HUES64 (cell line): ENCODE data around the gene UGCG.
"Not testable (repeated sequence)": the region's sequence is repeated elsewhere in the genome, so short reads cannot be mapped to it uniquely, and the experiment has no call there.

Experiments used
- H3K27ac ChIP-seq: 2 replicates; pipeline ENCODE4 v1.7.0; 2013; ENCODE audit warnings: low read depth, low read length, inconsistent platforms
- H3K27me3 ChIP-seq: 2 replicates; pipeline ENCODE4 v1.6.1; 2013; ENCODE audit warnings: mild to moderate bottlenecking, low read length; ENCODE audit not compliant: insufficient read depth
- H3K36me3 ChIP-seq: 2 replicates; pipeline ENCODE4 v1.6.1; 2013; ENCODE audit warnings: mild to moderate bottlenecking, low read length; ENCODE audit not compliant: insufficient read depth
- H3K4me1 ChIP-seq: 2 replicates; pipeline ENCODE4 v1.6.1; 2013; ENCODE audit warnings: mild to moderate bottlenecking, low read length, moderate library complexity; ENCODE audit not compliant: insufficient read depth
- H3K4me3 ChIP-seq: 2 replicates; pipeline ENCODE4 v1.5.1; 2013; ENCODE audit warnings: mild to moderate bottlenecking, low read length, moderate library complexity
- H3K9ac ChIP-seq: 2 replicates; pipeline ENCODE4 v1.6.1; 2013; ENCODE audit warnings: mild to moderate bottlenecking, low read depth, low read length
- H3K9me3 ChIP-seq: 2 replicates; pipeline ENCODE4 v1.6.1; 2013; ENCODE audit warnings: low read depth, low read length; ENCODE audit not compliant: insufficient read depth
- WGBS: fragments of 150-250, 120-280 bp; methylation state at CpG from one replicate; pipeline ENCODE4 v1.1.7; 2013; ENCODE audit warnings: missing lambda C conversion rate; 5-methylcytosine and 5-hydroxymethylcytosine counted together

Gene UGCG

DNA sequence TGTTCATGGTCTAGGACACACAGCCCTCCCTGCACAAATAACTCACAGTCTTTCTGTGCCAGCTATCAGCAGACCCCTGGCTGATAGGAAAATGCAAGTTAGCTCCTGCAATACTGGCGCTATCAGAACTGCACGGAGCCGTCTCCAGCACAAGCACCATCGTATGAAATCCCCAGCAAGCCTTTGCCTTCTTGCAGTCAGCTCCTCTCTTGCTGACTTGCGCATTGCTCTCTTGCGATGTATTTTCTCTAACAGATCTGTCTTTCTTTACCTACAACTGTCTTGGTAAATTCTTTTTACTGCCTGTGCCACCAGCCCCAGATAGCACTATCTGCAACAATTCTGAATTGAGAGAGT lies 25.1 kb upstream of the UGCG start:
- H3K4me3 ChIP-seq, result no peak overlapping the region
- no peaks in the 10 kb centered on the region for H3K36me3 ChIP-seq
- peaks cover 4% of the 10 kb centered on the region; the same call in 1 of the 2 replicates for H3K9me3 ChIP-seq
- H3K27ac ChIP-seq, result no peak overlapping the region
- no peaks in the 10 kb centered on the region for H3K27me3 ChIP-seq
- no peak overlapping the region for H3K9ac ChIP-seq
- H3K4me1 ChIP-seq, result peaks cover 10% of the 10 kb centered on the region
- WGBS, result 86% methylated on average over 6 of the region's 6 CpGs

DNA sequence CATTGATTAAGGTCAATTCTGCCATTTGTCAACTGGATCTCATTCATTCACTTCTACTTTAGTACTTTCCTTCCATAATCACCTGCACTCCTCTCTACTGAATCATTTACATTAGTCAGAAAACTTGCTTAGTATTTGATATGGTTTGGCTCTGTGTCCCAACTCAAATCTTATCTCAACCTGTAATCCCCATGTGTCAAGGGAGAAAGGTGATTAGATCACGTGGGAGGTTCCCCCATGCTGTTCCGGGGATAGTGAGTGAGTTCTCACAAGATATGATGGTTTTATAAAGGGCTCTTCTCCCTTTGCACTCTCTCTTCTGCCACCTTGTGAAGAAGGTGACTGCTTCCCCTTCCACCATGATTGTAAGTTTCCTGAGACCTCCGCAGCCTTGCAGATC lies 23.7 kb upstream of the UGCG start:
- H3K9ac ChIP-seq, result no peak overlapping the region
- peaks cover 12% of the 10 kb centered on the region for H3K4me1 ChIP-seq
- no peak overlapping the region for H3K4me3 ChIP-seq
- H3K27me3 ChIP-seq, result no peaks in the 10 kb centered on the region
- 71% methylated on average over 3 of the region's 3 CpGs for WGBS
- H3K36me3 ChIP-seq, result no peaks in the 10 kb centered on the region
- no peak overlapping the region for H3K27ac ChIP-seq
- no peaks in the 10 kb centered on the region for H3K9me3 ChIP-seq

DNA sequence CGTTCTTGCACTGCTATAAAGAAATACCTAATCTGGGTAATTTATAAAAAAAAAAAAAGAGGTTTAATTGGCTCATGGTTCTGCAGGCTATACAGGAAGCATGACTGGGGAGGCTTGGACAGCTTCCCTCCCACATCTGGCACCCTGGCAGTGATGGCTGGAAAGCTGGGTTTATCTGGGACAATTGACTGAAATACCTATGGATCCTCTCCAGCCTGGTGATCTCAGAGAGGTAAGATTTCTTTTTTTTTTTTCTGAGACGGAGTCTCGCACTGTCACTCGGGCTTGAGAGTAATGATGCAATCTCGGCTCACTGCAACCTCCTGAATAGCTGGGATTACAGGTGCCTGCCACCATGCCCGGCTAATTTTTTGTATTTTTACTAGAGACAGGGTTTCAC lies 22.7 kb upstream of the UGCG start:
- Histone ChIP-seq H3K9me3 (no peaks in the 10 kb centered on the region), H3K36me3 (no peaks in the 10 kb centered on the region), H3K4me1 (peaks cover 12% of the 10 kb centered on the region), H3K4me3 (no peak overlapping the region), H3K9ac (no peak overlapping the region), H3K27ac (no peak overlapping the region), H3K27me3 (no peaks in the 10 kb centered on the region)
- 92% methylated on average over 6 of the region's 6 CpGs for WGBS

DNA sequence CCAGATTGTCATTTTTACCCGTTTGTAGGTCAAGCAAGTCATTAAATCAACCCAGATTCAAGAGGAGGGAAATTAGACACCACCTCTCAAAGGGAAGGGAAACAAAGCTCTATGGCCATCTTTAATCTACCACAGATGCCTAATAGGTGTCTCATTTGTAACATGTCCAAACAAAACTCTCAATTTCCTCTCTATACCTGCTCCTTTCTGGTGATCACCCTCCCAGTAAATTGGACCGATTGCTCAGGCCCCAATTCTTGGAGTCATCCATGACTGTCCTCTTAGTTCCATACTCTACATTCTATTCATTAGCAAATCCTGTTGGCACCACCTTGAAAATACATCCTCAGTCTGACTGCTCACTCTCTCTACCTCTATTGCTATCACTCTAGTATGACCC lies 22.1 kb upstream of the UGCG start:
- H3K27me3 ChIP-seq, result no peaks in the 10 kb centered on the region
- 93% methylated on average over 2 of the region's 2 CpGs for WGBS
- H3K36me3 ChIP-seq, result no peaks in the 10 kb centered on the region
- H3K9me3 ChIP-seq, result no peaks in the 10 kb centered on the region
- no peak overlapping the region for H3K27ac ChIP-seq
- H3K9ac ChIP-seq, result no peak overlapping the region
- H3K4me3 ChIP-seq, result no peak overlapping the region
- peaks cover 12% of the 10 kb centered on the region for H3K4me1 ChIP-seq

DNA sequence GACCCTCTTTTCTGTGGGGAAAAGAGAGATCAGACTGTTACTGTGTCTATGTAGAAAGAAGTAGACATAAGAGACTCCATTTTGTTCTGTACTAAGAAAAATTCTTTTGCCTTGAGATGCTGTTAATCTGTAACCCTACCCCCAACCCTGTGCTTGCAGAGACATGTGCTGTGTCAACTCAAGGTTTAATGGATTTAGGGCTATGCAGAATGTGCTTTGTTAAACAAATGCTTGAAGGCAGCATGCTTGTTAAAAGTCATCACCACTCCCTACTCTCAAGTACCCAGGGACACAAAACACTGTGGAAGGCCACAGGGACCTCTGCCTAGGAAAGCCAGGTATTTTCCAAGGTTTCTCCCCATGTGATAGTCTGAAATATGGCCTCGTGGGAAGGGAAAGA lies 21.3 kb upstream of the UGCG start:
- H3K4me3 ChIP-seq, H3K9me3 ChIP-seq, H3K27ac ChIP-seq, H3K36me3 ChIP-seq, H3K27me3 ChIP-seq, H3K9ac ChIP-seq: not testable (repeated sequence)
- H3K4me1 ChIP-seq, result peaks cover 12% of the 10 kb centered on the region
- WGBS, result 58% methylated on average over 1 of the region's 1 CpG

DNA sequence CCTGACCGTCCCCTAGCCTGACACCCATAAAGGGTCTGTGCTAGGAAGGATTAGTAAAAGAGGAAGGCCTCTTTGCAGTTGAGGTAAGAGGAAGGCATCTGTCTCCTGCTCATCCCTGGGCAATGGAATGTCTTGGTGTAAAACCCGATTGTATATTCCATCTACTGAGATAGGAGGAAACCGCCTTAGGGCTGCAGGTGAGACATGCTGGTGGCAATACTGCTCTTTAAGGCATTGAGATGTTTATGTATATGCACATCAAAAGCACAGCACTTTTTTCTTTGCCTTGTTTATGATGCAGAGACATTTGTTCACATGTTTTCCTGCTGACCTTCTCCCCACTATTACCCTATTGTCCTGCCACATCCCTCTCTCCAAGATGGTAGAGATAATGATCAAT lies 20.9 kb upstream of the UGCG start:
- H3K27ac ChIP-seq, H3K4me3 ChIP-seq, H3K9me3 ChIP-seq, H3K27me3 ChIP-seq, H3K36me3 ChIP-seq, H3K9ac ChIP-seq: not testable (repeated sequence)
- peaks cover 12% of the 10 kb centered on the region for H3K4me1 ChIP-seq
- 53% methylated on average over 3 of the region's 3 CpGs for WGBS

DNA sequence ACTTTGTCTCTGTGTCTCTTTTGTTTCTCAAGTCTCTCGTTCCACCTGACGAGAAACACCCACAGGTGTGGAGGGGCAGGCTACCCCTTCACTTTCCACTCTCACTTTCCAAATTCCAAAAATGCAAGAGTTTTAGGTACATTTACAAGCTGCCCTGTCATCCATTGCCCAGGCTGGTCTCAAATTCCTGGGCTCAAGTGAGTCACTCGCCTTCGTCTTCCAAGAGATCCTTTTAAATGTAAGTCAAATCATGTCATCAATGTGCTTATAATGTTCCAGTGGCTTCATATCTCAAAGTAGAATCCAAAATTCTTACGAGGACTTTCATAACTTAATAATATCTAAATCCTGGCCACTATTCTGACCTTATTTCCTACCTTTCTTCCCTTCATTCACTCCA lies 20.4 kb upstream of the UGCG start:
- Histone ChIP-seq H3K4me3 (no peak overlapping the region), H3K27me3 (no peaks in the 10 kb centered on the region), H3K9me3 (no peaks in the 10 kb centered on the region), H3K36me3 (no peaks in the 10 kb centered on the region), H3K4me1 (peaks cover 12% of the 10 kb centered on the region), H3K9ac (no peak overlapping the region), H3K27ac (no peak overlapping the region)
- WGBS, result 88% methylated on average over 5 of the region's 5 CpGs

DNA sequence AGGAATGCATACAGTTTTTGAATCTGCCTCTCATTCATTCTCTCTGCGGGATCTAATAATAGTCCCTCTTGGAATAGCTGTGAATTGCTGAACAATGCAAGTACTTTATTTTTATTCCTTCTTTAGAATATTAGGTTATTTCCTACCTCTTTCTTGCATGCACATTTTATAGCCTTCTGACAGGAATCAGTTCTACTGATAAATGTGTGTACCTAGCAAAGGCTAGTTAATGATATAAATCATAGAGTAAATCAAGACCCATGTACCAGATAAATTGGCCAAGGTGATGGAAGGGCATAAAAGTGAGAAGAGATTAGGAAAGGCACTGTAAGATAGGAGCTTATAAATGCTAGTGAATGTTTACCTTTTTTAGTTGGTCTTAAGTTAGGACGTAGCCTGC lies 19.2 kb upstream of the UGCG start:
- no peaks in the 10 kb centered on the region for H3K36me3 ChIP-seq
- 94% methylated on average over 2 of the region's 2 CpGs for WGBS
- H3K9ac ChIP-seq, result no peak overlapping the region
- no peaks in the 10 kb centered on the region for H3K9me3 ChIP-seq
- H3K4me1 ChIP-seq, result peaks cover 12% of the 10 kb centered on the region
- no peak overlapping the region for H3K4me3 ChIP-seq
- H3K27ac ChIP-seq, result no peak overlapping the region
- no peaks in the 10 kb centered on the region for H3K27me3 ChIP-seq

DNA sequence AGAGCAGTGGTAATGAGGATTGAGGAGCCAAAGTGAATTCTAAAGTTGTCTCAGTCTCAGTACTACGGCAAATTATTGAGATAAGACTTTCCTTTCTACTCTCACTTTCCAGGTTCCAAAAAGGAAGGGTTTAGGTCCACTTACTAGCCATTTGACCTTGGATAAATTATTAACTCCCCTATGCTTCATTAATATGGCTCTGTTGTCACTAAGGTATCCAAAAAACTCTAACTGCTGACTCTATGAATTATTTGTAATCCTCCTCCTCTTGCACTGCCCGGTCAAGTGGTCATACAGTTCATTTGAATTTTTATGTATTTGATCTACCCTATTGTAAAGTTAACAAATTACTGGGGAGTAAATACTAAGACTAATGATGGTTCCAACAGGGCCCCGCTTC lies 17.7 kb upstream of the UGCG start:
- Histone ChIP-seq H3K9me3 (no peaks in the 10 kb centered on the region), H3K4me3 (no peak overlapping the region), H3K4me1 (peaks cover 12% of the 10 kb centered on the region), H3K27ac (no peak overlapping the region), H3K9ac (no peak overlapping the region), H3K36me3 (no peaks in the 10 kb centered on the region), H3K27me3 (no peaks in the 10 kb centered on the region)
- WGBS, result 95% methylated on average over 2 of the region's 3 CpGs

DNA sequence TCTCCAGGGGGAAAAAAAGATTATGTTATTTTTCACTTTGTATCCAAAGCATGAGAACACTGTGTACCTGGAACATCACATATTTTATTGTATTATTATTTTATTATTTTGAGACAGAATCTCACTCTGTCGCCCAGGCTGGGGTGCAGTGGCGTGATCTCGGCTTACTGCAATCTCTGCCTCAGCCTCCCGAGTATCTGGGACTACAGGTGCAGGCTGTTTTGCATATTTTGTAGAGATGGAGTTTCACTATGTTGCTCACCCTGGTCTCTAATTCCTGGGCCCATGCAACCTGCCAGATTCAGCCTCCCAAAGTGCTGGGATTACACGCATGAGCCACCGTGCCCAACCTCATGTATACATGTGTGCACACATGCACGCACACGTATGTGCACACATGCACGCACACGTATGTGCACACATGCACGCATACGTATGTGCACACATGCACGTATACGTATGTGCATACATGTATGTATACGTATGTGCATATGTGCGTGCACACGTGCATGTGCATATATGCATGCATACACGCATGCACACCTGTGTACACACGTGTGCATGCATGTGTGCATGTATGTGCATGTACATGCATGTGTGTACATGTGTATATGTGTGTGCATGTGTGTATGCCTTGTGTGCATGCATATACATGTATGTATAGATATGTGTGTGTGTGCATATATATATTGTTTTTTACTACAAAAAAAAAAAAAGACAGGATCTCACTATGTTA lies 9.5 kb upstream of the UGCG start:
- Histone ChIP-seq H3K9ac (no peak overlapping the region), H3K27me3 (no peaks in the 10 kb centered on the region), H3K4me1 (no peaks in the 10 kb centered on the region), H3K4me3 (no peak overlapping the region), H3K27ac (no peak overlapping the region), H3K9me3 (no peaks in the 10 kb centered on the region), H3K36me3 (no peaks in the 10 kb centered on the region)
- WGBS, result 94% methylated on average over 19 of the region's 19 CpGs

DNA sequence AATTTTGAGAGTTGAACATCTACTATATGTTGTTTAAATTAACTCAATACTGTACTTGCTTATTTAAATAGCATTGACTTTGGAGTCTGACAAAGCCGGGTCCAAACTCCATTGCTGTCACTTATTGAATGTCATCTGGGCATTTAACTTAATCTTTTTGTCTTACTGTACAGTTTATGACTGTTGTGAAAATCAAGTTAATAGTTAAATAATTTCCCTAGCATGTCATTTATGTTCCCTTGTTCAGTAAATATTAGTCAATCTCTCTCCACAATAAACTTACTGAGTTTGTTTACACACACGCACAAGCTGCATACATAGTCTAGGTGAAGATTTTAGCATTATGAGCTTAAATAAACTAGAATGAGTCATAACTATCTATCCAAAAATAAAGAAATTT lies 6.3 kb upstream of the UGCG start:
- no peaks in the 10 kb centered on the region for H3K36me3 ChIP-seq
- WGBS, result 100% methylated on average over 2 of the region's 2 CpGs
- no peak overlapping the region for H3K27ac ChIP-seq
- H3K4me1 ChIP-seq, result no peaks in the 10 kb centered on the region
- H3K9me3 ChIP-seq, result no peaks in the 10 kb centered on the region
- H3K27me3 ChIP-seq, result no peaks in the 10 kb centered on the region
- no peak overlapping the region for H3K9ac ChIP-seq
- no peak overlapping the region for H3K4me3 ChIP-seq

DNA sequence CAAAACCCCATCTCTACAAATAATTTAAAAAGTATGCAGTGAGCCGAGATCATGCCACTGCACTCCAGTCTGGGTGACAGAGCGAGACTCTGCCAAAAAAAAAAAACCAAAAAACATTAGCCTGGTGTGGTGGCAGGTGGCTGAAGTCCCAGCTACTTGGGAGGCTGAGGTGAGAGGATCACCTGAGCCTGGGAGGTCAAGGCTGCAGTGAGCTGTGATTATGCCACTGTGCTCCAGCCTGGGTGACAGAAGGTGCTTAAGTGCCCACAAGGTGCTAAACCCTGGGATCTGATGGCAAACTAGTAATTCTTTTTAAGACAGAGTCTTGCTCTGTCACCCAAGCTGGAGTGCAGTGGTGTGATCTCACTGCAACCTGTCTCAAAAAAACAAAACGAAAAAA lies 5.7 kb upstream of the UGCG start:
- H3K4me3 ChIP-seq, H3K4me1 ChIP-seq, H3K9me3 ChIP-seq, H3K9ac ChIP-seq, H3K27ac ChIP-seq, H3K36me3 ChIP-seq, H3K27me3 ChIP-seq: not testable (repeated sequence)
- WGBS, result 90% methylated on average over 2 of the region's 3 CpGs
